ENCODE data around the gene PRPF8. TPM values are rescaled to one million over a fixed set of nuclear protein-coding genes. Genes with fewer than 3 reads are reported as not detected.

Gene PRPF8
- total and polyA plus RNA-seq, 2 of the 13 experiments (the other 11 are each of a cell fraction or from before 2014, with no cell fraction given): 112 to 179 TPM

GRCh38 chr17:1716076-1716911, 31.6 kb upstream of the PRPF8 start (continued):
- no peak for TF ChIP-seq ZNF646 (CRISPR knock-in tag; IDR thresholded peaks at IDR 0.05)
- no peak for TF ChIP-seq SATB2 (CRISPR knock-in tag; IDR thresholded peaks at IDR 0.05)
- TF ChIP-seq ZNF350 (CRISPR knock-in tag; IDR thresholded peaks at IDR 0.05; ENCODE audit: borderline replicate concordance, low read depth): no peak
- TF ChIP-seq ARID3A (IDR thresholded peaks at IDR 0.05; ENCODE audit: low read depth, low read length): no peak
- no peak for TF ChIP-seq ZBTB10 (CRISPR knock-in tag; IDR thresholded peaks at IDR 0.05; ENCODE audit: borderline replicate concordance)
- no peak for TF ChIP-seq SRY (CRISPR knock-in tag; IDR thresholded peaks at IDR 0.05)
- peak; percentile 58; the same call in 1 of the 2 replicates for TF ChIP-seq ZNF687 (CRISPR knock-in tag; IDR thresholded peaks at IDR 0.05)
- no peak for TF ChIP-seq ZMAT5 (CRISPR knock-in tag; IDR thresholded peaks at IDR 0.05; ENCODE audit: borderline replicate concordance, low read depth)
- TF ChIP-seq CREB1 (IDR thresholded peaks at IDR 0.05): peak; percentile 96
- TF ChIP-seq CREB1 (CRISPR knock-in tag; IDR thresholded peaks at IDR 0.05): peak; percentile 96
- 0 out of 2 replicates have a peak, but pooled peaks have one; percentile 43 for TF ChIP-seq ZSCAN12 (CRISPR knock-in tag; IDR thresholded peaks at IDR 0.05)
